Measurements from ENCODE around the gene NRIP1. TPM values are rescaled to one million over a fixed set of nuclear protein-coding genes. Genes with fewer than 3 reads are reported as not detected.

Gene NRIP1
- total and polyA plus RNA-seq, 9 of the 15 experiments (the other 6 are each of a cell fraction or from before 2014, with no cell fraction given) = 4.3 to 42.8 (median 19.6) TPM

- WGBS (ENCODE audit: insufficient coverage, low coverage, missing lambda C conversion rate) = 15% methylated on average over 2 of the region's 2 CpGs
- no peak for ATAC-seq
These were observed 151.2 kb downstream of the NRIP1 start for GRCh38 chr21:14913638-14914037.

More at GRCh38 chr21:14913638-14914037, 151.2 kb downstream of the NRIP1 start:
- CTCF ChIA-PET (ENCODE audit: low intra/inter-chr PET ratio) = no interaction called here
- Histone ChIP-seq H3K9me3 (replicated peaks; ENCODE audit: control insufficient read depth, insufficient read depth, low read depth, low read length) (no peaks in the 10 kb centered on the region), H3K9ac (ENCODE audit: insufficient read depth in 1 of 2, low read depth in 2 of 2, low read length in 2 of 2) (no peak overlapping the region), H3K79me2 (ENCODE audit: control insufficient read depth, insufficient read depth, low read length) (no peaks in the 10 kb centered on the region), H3K4me3 (no peak overlapping the region), H3K36me3 (ENCODE audit: control insufficient read depth, insufficient read depth, low read length) (no peaks in the 10 kb centered on the region), H3K4me1 (replicated peaks in 1 of 2; ENCODE audit: control insufficient read depth in 2 of 2, insufficient read depth in 2 of 2, low read length in 2 of 2) (no peaks in the 10 kb centered on the region; a peak in 1 of 5 replicates), H3K4me2 (ENCODE audit: insufficient read depth, low read length) (no peak overlapping the region), H3K9me1 (ENCODE audit: control insufficient read depth, insufficient read depth, low read length) (no peaks in the 10 kb centered on the region), H3K27me3 (ENCODE audit: control insufficient read depth in 2 of 2, insufficient read depth in 2 of 2, low read length in 2 of 2) (no peaks in the 10 kb centered on the region), H4K20me1 (replicated peaks; ENCODE audit: control insufficient read depth, insufficient read depth, low read length) (no peaks in the 10 kb centered on the region), H3K27ac (ENCODE audit: extremely low read depth, low read depth, low read length) (no peak overlapping the region), H2AFZ (ENCODE audit: low read depth, low read length) (no peak overlapping the region)
- intact Hi-C loops (cut with micrococcal nuclease) = no loop called here
- in situ Hi-C loops (cut with MboI) = no loop called here
- no peak for FAIRE-seq
- TF ChIP-seq ZFP91 (CRISPR knock-in tag; IDR thresholded peaks at IDR 0.05) (no peak), STAT6 (CRISPR knock-in tag; IDR thresholded peaks at IDR 0.05) (no peak), SMARCE1 (IDR thresholded peaks at IDR 0.05) (no peak), JUN (IDR thresholded peaks at IDR 0.05; ENCODE audit: borderline replicate concordance, low read depth, low read length) (no peak), JUN (CRISPR knock-in tag; IDR thresholded peaks at IDR 0.05; ENCODE audit: borderline replicate concordance) (no peak), CREB5 (CRISPR knock-in tag; IDR thresholded peaks at IDR 0.05) (no peak), TCFL5 (CRISPR knock-in tag; conservative IDR thresholded peaks at IDR 0.05) (no peak), USF2 (CRISPR knock-in tag; IDR thresholded peaks at IDR 0.05) (no peak)
- BruUV-seq (replicated peaks) = no TSS peak
- POLR2A ChIA-PET = no interaction called here
- DNase-seq (ENCODE audit: extremely low read depth in 1 of 4, low spot score in 3 of 4) = no peak

Data from K562 (cell line).